D721Med (cell line): ENCODE measurements around the gene EFR3B.
"Not testable (repeated sequence)": the region's sequence is repeated elsewhere in the genome, so short reads cannot be mapped to it uniquely, and the experiment has no call there.

ENCODE experiments used
- DNase-seq: peaks from one replicate; pipeline ENCODE4 v3.0.0; 2011; ENCODE audit warnings: low spot score; ENCODE audit not compliant: insufficient read length
- FAIRE-seq: peaks from 2 replicates; lab custom pipeline; 2011; peaks lifted over from hg19 to GRCh38; lab: Jason Lieb, UNC
- CTCF ChIP-seq: IDR thresholded peaks from 2 replicates; pipeline ENCODE4 v1.5.1; 2012; ENCODE audit warnings: mild to moderate bottlenecking, control low read depth; ENCODE audit not compliant: insufficient read depth; ENCODE audit errors: missing control alignments

EFR3B gene

DNA sequence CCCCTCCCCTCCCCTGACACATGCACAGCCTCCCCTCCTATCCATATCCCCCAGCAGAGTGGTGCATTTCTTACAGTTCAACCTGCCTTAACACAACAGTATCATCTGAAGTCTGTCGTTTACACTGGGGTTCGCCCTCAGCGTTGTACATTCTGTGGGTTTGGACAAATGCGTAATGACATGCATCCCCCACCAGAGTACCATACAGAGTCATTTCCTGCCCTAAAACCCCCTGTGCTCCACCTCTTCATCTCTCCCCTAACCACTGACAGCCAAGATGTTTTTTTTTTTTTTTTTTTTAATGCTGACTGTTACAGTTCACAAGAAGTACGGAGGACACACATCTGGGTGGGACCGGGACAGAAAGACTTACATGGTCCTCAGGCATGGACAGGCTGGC, 103.9 kb downstream of the EFR3B start:
- DNase-seq (no peak), FAIRE-seq (no peak)
- TF ChIP-seq CTCF: no peak

DNA sequence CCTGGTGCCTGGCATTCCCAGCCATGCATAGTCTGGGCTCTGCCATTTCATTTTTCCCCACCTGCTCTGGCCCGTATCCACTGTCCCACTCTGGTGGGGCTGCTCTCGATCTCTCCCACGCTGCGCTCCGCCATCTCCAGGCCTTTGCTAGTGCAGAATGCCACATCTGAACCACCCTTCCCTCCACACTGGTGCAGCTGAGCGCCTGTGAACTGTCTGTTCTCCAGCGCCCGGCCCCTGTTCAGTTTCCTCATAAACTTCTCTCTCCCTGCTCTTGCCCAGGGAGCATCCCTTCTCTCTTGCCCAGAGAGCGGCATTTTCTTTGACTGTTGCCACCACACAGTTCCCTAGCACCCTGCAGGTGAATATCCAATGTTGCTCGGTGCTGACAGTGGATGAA, 105.0 kb downstream of the EFR3B start:
- no peak for TF ChIP-seq CTCF
- no peak for DNase-seq
- no peak for FAIRE-seq

GRCh38 chr2:25149646-25150045, 107.8 kb downstream of the EFR3B start:
- FAIRE-seq (no peak), DNase-seq (no peak)
- TF ChIP-seq CTCF: no peak

DNA sequence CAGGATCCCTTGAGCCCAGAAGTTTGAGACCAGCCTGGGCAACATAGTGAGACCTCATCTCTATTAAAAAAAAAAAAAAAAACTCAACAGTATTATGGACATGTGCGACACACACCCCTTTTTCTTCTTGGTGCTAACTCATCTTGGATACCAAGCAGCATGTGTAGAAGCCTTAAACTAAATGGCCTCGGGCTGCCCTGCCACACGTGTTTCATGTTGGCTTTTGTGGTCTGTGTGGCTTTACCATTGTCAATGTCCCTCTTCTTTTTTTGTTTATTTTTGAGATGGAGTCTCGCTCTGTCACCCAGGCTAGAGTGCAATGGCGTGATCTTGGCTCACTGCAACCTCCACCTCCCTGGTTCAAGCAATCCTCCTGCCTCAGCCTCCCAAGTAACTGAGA, 109.1 kb downstream of the EFR3B start:
- not testable (repeated sequence) for FAIRE-seq, DNase-seq

GRCh38 chr2:25151718-25152117, 109.8 kb downstream of the EFR3B start:
- TF ChIP-seq CTCF: no peak
- FAIRE-seq (no peak), DNase-seq (no peak)

DNA sequence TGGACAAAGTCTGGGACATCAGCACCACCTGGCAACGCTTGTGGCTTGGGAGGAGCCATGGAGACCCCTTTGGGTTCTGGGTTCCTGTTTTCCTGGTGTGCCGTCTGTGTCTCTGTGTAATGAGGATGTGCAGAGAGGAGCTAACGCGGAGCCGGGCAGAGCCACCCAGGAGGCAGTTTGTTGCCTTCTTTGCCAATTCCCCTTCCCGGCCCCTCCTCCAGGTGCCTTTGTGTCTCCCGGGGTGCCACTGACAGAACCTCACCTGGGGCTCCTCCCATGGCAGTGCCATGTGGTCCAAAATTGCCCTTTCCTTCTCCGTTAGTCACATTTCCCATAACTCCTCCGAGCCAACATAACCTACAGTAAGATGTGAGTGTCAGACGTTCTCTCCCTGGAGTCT, 113.5 kb downstream of the EFR3B start:
- DNase-seq (no peak), FAIRE-seq (no peak)
- no peak for TF ChIP-seq CTCF

DNA sequence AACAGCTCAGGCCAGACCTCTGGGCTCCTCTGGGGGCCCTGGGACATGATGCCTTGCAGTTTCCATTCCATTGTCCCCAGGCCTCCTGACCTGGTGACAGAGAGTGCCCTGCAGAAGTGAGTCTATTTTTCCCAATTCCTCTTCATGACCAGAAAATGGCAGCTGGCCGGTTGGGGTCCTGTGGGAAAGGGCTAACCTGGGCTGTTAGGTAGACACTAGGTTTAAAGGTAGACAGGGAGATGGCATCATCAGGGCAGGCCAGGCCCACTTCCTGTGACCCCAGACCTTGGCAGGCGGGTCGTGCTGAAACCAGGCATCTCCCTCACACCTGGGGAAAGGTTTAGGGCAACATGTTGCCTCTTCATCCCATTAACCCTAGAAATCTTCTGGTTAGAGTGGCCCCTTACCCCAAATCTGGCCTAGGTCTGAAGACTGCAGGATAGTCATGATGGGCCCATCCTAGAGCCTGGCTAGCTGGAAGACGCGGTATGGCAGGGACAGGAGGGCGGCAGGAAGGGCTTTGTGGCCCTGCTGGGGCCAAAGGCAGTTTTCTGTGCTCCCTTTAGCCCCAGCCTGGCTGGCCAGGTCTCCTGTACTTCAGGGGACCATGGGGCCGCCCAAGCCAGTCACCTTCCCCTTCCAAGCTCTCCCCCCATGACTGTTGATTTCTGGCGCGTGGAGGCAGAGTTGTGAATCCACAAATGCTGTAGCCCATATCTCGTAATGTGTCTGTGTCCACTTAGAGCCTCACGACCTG, 116.4 kb downstream of the EFR3B start:
- no peak for TF ChIP-seq CTCF
- FAIRE-seq: no peak
- DNase-seq: no peak
